ENCODE results near the gene LRP8. TPM values are rescaled to one million over a fixed set of nuclear protein-coding genes. Genes with fewer than 3 reads are reported as not detected.

Gene LRP8
- total and polyA plus RNA-seq, 2 of the 13 experiments (the other 11 are each of a cell fraction or from before 2014, with no cell fraction given): 17.3 to 17.4 TPM

DNA sequence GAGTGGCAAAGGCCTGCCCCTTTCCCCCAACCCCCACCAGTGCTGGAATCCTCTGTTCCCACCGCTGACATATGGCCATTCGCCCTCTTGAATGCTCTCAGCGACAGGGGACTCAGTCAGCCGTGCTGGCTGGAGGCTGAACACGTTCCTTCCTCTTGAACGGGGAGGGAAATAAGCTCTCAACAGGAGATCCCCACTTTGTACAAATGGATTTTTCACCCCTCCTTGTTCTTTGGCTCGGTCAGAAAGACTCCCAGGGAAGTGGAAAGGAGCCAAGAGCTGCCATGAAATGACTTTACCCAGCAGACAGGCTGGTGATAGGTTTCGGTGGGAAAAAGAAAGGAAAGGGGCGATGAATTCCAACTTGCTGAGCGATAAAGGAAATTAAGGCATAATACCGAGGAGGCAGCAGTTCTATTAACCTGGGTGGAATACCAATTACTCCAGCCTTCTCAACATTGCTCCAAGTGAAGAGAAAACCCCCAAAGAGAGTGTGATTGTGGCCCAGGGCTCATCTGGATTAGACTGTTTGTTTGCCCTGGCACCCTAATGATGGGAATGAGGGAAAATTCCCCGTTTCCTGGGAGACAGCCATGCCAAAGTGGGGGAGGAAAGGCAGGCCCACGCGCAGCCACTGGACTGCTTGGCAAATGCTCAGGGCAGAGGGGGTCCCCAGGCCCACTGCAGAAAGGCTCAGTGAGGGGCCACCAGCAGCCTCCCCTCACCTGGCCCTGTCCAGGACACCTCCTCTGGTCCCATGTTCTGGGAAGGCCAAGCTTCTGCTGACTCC, 23.9 kb downstream of the LRP8 start:
- Histone ChIP-seq H3K36me3 (replicated peaks in 1 of 2; ENCODE audit: control insufficient read depth in 1 of 2, insufficient read depth in 2 of 2, low read length in 2 of 2) (peaks cover 1 to 9% of the 10 kb centered on the region in 2 experiments; a peak in 2 of 5 replicates), H3K27me3 (ENCODE audit: control insufficient read depth in 1 of 2, insufficient read depth in 2 of 2, low read length in 2 of 2) (no peaks in the 10 kb centered on the region; a peak in 1 of 5 replicates), H3K9ac (ENCODE audit: insufficient read depth, low read depth, low read length) (no peak overlapping the region), H3K79me2 (ENCODE audit: insufficient read depth, low read length) (peaks cover 2% of the 10 kb centered on the region), H3K4me1 (ENCODE audit: insufficient read depth, low read length) (peaks cover 4% of the 10 kb centered on the region), H3K4me2 (ENCODE audit: low read depth, low read length) (no peak overlapping the region), H2AFZ (ENCODE audit: low read length) (no peak overlapping the region), H3K4me3 (replicated peaks in 1 of 3; ENCODE audit: insufficient read depth in 1 of 3, low read depth in 2 of 3, low read length in 3 of 3) (no peak overlapping the region), H3K27ac (ENCODE audit: extremely low read length, insufficient read depth, low read length) (no peak overlapping the region), H3K9me3 (ENCODE audit: low read length) (no peaks in the 10 kb centered on the region), H4K20me1 (ENCODE audit: insufficient read depth, low read length) (0 out of 2 replicates have a peak, but pooled peaks cover 3% of the 10 kb centered on the region)
- BruUV-seq (replicated peaks): no TSS peak
- in situ Hi-C loops (cut with HindIII; ENCODE audit: extremely low pct_ligation_motif_present, low pct_unique_long_range_greater_than_20kb) (no loop called here), intact Hi-C loops (cut with micrococcal nuclease; ENCODE audit: unreplicated experiment) (no loop called here)
- WGBS (ENCODE audit: low lambda C conversion rate): 95% methylated on average over 11 of the region's 14 CpGs
- no peak for FAIRE-seq
- DNase-seq (ENCODE audit: low spot score): no peak
- TF ChIP-seq ZNF484 (CRISPR knock-in tag; IDR thresholded peaks at IDR 0.05; ENCODE audit: borderline replicate concordance, low read depth) (no peak), MTF1 (CRISPR knock-in tag; IDR thresholded peaks at IDR 0.05) (no peak)
- ChIA-PET POLR2A (no interaction called here), CTCF (ENCODE audit: low intra/inter-chr PET ratio, low total read pairs) (no interaction called here)
- ATAC-seq: no peak

DNA sequence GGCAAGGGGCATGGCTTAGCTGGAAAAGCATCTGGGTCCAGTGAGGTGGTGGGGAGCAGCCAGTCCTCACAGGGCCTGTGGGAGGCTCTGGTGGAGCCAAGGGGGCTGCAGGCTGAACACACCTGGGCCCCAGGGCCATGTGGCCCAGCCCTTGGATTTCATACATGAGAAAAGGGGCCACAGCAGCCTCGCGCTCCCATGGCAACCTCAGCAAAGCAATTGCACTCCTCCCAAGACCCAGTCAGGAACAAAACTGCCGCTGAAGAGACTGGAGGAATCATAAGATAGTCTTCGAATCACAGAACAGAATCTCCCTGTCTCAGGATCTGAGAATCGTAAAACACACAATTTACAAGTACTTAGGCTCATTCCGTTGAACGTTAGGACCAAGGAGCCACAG, 24.6 kb downstream of the LRP8 start:
- in situ Hi-C loops (cut with HindIII; ENCODE audit: extremely low pct_ligation_motif_present, low pct_unique_long_range_greater_than_20kb) (no loop called here), intact Hi-C loops (cut with micrococcal nuclease; ENCODE audit: unreplicated experiment) (no loop called here)
- no peak overlapping the region for H2AFZ ChIP-seq (ENCODE audit: low read length)
- CTCF ChIA-PET (ENCODE audit: low intra/inter-chr PET ratio, low total read pairs): no interaction called here
- DNase-seq (ENCODE audit: low spot score) (no peak), ATAC-seq (no peak), FAIRE-seq (no peak)
- H3K4me1 ChIP-seq (ENCODE audit: insufficient read depth, low read length): peaks cover 10% of the 10 kb centered on the region
- H4K20me1 ChIP-seq (ENCODE audit: insufficient read depth, low read length): 0 out of 2 replicates have a peak, but pooled peaks cover 3% of the 10 kb centered on the region
- no TSS peak for BruUV-seq (replicated peaks)
- H3K4me3 ChIP-seq (replicated peaks in 1 of 3; ENCODE audit: insufficient read depth in 1 of 3, low read depth in 2 of 3, low read length in 3 of 3): no peak overlapping the region
- peaks cover 2% of the 10 kb centered on the region for H3K79me2 ChIP-seq (ENCODE audit: insufficient read depth, low read length)
- no peak for TF ChIP-seq RARG (CRISPR knock-in tag; IDR thresholded peaks at IDR 0.05; ENCODE audit: low read depth)
- TF ChIP-seq ZNF256 (CRISPR knock-in tag; conservative IDR thresholded peaks at IDR 0.05): no peak
- no peak for TF ChIP-seq IKZF1 (IDR thresholded peaks at IDR 0.05)
- no peak for TF ChIP-seq SIN3A (IDR thresholded peaks at IDR 0.05; ENCODE audit: borderline replicate concordance, low read depth, low read length)
- no peak overlapping the region for H3K9ac ChIP-seq (ENCODE audit: insufficient read depth, low read depth, low read length)
- no peak overlapping the region for H3K4me2 ChIP-seq (ENCODE audit: low read depth, low read length)
- POLR2A ChIA-PET: no interaction called here
- H3K27ac ChIP-seq (ENCODE audit: extremely low read length, insufficient read depth, low read length): no peak overlapping the region
- H3K27me3 ChIP-seq (ENCODE audit: control insufficient read depth in 1 of 2, insufficient read depth in 2 of 2, low read length in 2 of 2): no peaks in the 10 kb centered on the region; a peak in 1 of 5 replicates
- H3K9me3 ChIP-seq (ENCODE audit: low read length): no peaks in the 10 kb centered on the region
- 96% methylated on average over 7 of the region's 7 CpGs for WGBS (ENCODE audit: low lambda C conversion rate)
- peaks cover 1 to 9% of the 10 kb centered on the region in 2 experiments; a peak in 1 of 5 replicates for H3K36me3 ChIP-seq (replicated peaks in 1 of 2; ENCODE audit: control insufficient read depth in 1 of 2, insufficient read depth in 2 of 2, low read length in 2 of 2)
